GM19324 (cell line): ENCODE data around the gene ZYG11A.
"Not testable (repeated sequence)": the region's sequence is repeated elsewhere in the genome, so short reads cannot be mapped to it uniquely, and the experiment has no call there.

Source experiments
- ATAC-seq: cut with Tn5 transposase; IDR thresholded peaks from one replicate; pipeline ENCODE4 v1.9.1; 2021; ENCODE audit warnings: mild to moderate bottlenecking, moderate library complexity; ENCODE audit not compliant: unreplicated experiment, low FRiP score

The ZYG11A gene

GRCh38 chr1:52869727-52870126, 27.2 kb downstream of the ZYG11A start:
- not testable (repeated sequence) for ATAC-seq

- ATAC-seq: no peak
These were observed 34.3 kb downstream of the ZYG11A start for GRCh38 chr1:52876843-52877242.

- ATAC-seq: no peak
These were observed 35.0 kb downstream of the ZYG11A start for GRCh38 chr1:52877554-52877953.

- ATAC-seq: no peak
These were observed 37.6 kb downstream of the ZYG11A start for GRCh38 chr1:52880206-52880605.

GRCh38 chr1:52887483-52887882, 44.9 kb downstream of the ZYG11A start:
- no peak for ATAC-seq

GRCh38 chr1:52892424-52893215, 50.1 kb downstream of the ZYG11A start:
- ATAC-seq: no peak

GRCh38 chr1:52899445-52899894, 56.9 kb downstream of the ZYG11A start:
- ATAC-seq: no peak

- ATAC-seq: no peak
These were observed 57.8 kb downstream of the ZYG11A start for GRCh38 chr1:52900402-52900801.

GRCh38 chr1:52901384-52901783, 58.8 kb downstream of the ZYG11A start:
- ATAC-seq: no peak

- no peak for ATAC-seq
These were observed 61.8 kb downstream of the ZYG11A start for GRCh38 chr1:52904208-52904926.

- ATAC-seq: no peak
These were observed 62.6 kb downstream of the ZYG11A start for GRCh38 chr1:52904927-52905698.

GRCh38 chr1:52906135-52906603, 63.6 kb downstream of the ZYG11A start:
- no peak for ATAC-seq

- no peak for ATAC-seq
These were observed 64.7 kb downstream of the ZYG11A start for GRCh38 chr1:52907068-52907811.

- ATAC-seq: no peak
These were observed 65.2 kb downstream of the ZYG11A start for GRCh38 chr1:52907812-52908153.

GRCh38 chr1:52911541-52911940, 69.0 kb downstream of the ZYG11A start:
- no peak for ATAC-seq

- ATAC-seq: no peak
These were observed 70.5 kb downstream of the ZYG11A start for GRCh38 chr1:52913014-52913413.

- ATAC-seq: no peak
These were observed 71.0 kb downstream of the ZYG11A start for GRCh38 chr1:52913537-52913936.

GRCh38 chr1:52914463-52914862, 71.9 kb downstream of the ZYG11A start:
- no peak for ATAC-seq

GRCh38 chr1:52915211-52915854, 72.8 kb downstream of the ZYG11A start:
- ATAC-seq: no peak

- no peak for ATAC-seq
These were observed 73.3 kb downstream of the ZYG11A start for GRCh38 chr1:52915855-52916220.
